ENCODE results near the gene TMEM59L.
A peak's percentile ranks its signal among the peaks of the same experiment; 100 is the strongest.

- TF ChIP-seq POLR2A (IDR thresholded peaks at IDR 0.05; ENCODE audit: low read depth, low read length) (no peak), POLR2AphosphoS5 (IDR thresholded peaks at IDR 0.05; ENCODE audit: low read depth, low read length) (no peak), SPI1 (IDR thresholded peaks at IDR 0.05; ENCODE audit: low read depth, low read length) (no peak), TAF1 (IDR thresholded peaks at IDR 0.05; ENCODE audit: low read depth, low read length) (peak; percentile 53; the same call in 1 of the 2 replicates), PAX5 (IDR thresholded peaks at IDR 0.05; ENCODE audit: insufficient read depth, low read length, severe bottlenecking) (no peak), POU2F2 (IDR thresholded peaks at IDR 0.05; ENCODE audit: low read depth, low read length) (no peak)
These were observed 24.4 kb downstream of the TMEM59L start, which contains the start of gene KLHL26 for GRCh38 chr19:18636969-18637629.

Measured in GM12891 (cell line).